Measurements from ENCODE around the gene SLC1A4.

The SLC1A4 gene

DNA sequence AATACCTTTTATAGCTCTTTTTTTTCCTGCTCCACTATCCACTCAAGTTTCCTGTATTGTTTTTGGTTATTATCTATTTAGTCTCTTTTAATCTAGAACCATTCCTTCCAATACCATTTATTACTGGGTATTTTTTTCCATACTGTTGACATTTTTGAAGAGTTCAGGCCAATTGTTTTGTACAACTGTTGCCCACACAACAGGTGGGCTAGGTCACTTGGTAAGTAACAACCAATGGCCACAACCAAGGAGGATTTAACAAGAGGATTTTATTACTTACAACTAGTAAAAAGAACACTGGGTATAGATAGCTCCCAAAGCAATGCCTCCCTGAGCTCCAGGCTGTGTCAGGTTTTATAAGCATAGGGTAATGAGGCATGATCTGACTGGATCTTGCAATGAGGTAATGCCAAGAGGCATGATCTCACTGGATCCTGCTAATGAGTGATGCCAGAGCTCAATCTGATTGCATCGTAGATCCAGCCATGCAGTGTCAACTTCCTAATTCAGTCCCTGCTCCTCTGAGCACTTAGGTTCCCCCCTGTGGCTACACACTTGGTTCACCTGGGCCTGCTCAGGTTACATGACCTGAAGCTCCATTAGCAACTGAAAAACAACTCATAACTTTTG lies 59.9 kb downstream of the SLC1A4 start:
- FAIRE-seq (no peak), DNase-seq (ENCODE audit: low spot score) (no peak)

GRCh38 chr2:65050931-65051330 lies 61.7 kb downstream of the SLC1A4 start:
- DNase-seq (ENCODE audit: low spot score), result no peak
- FAIRE-seq, result no peak

DNA sequence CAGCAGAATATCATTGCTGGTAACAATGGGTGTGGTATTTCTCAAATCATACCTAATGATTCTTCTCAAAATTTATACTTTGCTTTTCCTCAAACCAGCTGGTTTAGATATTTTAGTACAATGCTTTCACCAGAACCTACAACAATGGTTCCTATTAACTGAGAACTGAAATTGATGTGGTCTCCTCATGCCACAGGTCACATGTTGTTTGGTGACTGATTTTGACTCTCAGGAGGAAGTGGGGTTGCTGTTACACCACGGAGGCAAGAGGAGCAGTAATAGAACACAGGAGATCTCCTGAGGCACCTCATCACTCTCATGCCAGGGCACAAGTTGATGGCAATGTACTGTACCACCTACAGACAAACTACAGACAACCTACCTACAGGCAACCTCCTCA lies 64.0 kb downstream of the SLC1A4 start:
- no peak for DNase-seq (ENCODE audit: low spot score)
- FAIRE-seq, result no peak

DNA sequence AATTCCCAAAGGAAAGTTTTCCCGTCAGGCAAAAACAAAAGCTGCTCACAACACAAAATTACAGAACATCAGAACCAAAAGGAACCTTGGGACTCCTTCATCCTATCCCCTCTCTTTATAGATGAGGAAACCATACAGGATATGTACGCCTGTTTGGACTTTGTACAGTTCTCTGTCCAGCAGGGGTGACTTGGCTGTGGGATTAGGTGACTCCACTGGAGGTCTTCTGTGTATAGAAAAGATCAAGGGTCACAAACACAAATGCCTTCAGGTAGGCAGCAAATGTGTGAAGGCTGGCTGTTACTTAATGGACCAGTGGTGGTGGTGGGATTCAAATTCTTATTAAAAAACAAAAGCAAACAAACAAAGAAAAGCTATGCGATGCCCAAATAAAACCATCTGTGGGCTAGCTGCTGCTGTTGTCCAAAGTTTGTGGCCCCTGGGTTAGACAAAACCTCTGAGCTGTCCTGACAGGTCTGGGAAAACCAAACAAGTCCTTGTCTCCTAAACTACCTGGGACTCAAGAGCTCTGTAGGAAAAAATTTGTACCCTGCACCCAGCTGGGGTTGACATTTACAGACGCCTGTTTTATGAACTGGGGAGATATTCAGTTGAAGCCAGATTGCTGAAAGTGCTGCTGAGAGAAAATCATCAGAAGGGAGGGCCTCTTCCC lies 65.7 kb downstream of the SLC1A4 start:
- FAIRE-seq, result no peak

DNA sequence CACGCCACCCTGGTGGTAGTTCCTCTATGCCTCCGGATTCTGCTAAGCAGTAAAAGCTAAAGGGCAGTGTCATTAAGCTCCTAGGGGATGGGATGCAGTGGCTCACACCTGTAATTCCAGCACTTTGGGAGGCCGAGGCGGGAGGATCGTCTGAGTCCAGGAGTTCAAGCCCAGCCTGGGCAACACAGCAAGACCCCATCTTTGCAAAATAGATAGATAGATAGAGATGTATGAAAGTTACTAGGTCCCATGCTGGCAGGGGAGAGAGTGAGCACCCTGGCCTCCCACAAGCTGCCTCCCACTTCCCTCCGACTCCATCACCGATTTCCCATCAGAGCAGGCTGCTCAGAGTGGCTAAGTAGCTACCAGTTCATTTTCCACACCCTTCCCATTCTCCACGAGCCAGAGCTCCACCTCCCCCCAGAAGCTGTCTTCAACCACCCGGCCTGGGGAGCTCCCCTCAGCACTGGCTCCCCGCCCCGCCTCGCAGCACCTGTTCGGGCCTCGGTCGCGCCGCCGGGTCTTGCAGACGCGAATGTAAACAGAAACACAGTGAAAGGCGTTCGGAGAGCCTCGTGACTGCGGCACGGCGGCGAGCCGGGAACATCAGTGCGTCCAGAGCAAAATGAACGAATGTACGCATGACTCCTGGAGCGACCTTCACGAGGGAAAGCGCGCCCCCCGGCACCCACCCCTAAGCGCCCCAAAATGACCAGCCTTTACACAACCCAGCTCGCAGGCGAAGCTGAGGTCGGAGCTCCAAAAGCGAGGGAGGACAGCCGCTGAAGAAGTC lies 66.4 kb downstream of the SLC1A4 start:
- peak; percentile 70 for FAIRE-seq
- no peak for DNase-seq (ENCODE audit: low spot score)

More for the DNA sequence above, 65.7 kb downstream of the SLC1A4 start:
- no peak for DNase-seq (ENCODE audit: low spot score)

- DNase-seq (ENCODE audit: low spot score) (peak; percentile 100), FAIRE-seq (peak; percentile 92)
Measured at GRCh38 chr2:65056215-65057053, 67.2 kb downstream of the SLC1A4 start, which contains the start of gene CEP68. CEP68 (plus strand) TSS chr2:65056416; CDS start chr2:65069445, 13,029 bp downstream.

DNA sequence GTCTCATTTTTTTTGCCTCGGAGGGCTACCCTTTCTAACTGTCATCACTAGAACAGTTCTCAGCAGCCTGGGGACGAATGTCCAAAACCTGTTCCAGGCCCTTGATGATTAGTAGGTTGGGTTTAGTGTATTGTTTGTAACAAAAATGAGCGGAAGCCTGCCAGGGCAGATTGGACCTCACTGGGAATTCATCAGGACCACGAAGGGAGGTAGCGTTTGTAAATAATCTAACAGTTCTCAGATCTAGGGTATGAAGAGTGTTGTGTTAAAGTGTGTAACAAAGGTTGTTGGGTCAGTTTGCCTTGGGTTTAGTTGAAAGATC lies 67.8 kb downstream of the SLC1A4 start:
- no peak for FAIRE-seq
- no peak for DNase-seq (ENCODE audit: low spot score)

DNA sequence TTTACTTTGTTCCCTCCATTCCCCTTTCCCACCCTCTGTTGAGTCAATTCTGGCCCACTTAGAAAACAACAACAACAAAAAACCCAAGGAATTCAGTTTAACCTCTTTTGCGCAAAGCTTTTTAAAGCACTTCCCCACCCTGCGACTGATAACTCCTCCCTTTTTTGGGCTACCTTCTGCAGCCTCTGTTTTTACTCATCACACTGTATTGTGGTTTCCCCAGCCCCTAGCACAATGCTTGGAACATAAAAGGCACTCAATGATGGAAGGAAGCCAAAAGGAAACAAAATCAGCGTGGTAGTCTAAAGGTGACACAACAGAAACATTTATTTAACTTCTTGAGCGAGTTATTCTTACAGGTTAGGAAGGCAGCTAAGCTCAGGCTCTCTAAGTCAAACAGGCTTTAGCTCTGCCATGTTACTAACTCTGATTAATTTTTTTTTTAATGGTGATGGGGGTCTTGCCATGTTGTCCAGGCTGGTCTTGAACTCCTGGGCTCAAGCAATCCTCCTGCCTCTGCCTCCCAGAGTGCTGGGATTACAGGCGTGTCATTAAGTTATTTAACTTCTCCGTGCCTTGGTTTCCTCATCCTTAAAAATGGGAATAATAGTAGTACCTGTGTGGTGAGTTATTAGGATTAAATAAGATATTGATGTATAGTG lies 68.3 kb downstream of the SLC1A4 start:
- DNase-seq (ENCODE audit: low spot score) (peak; percentile 50), FAIRE-seq (no peak)

- FAIRE-seq, result no peak
- no peak for DNase-seq (ENCODE audit: low spot score)
Measured at GRCh38 chr2:65059071-65059470, 69.9 kb downstream of the SLC1A4 start.

DNA sequence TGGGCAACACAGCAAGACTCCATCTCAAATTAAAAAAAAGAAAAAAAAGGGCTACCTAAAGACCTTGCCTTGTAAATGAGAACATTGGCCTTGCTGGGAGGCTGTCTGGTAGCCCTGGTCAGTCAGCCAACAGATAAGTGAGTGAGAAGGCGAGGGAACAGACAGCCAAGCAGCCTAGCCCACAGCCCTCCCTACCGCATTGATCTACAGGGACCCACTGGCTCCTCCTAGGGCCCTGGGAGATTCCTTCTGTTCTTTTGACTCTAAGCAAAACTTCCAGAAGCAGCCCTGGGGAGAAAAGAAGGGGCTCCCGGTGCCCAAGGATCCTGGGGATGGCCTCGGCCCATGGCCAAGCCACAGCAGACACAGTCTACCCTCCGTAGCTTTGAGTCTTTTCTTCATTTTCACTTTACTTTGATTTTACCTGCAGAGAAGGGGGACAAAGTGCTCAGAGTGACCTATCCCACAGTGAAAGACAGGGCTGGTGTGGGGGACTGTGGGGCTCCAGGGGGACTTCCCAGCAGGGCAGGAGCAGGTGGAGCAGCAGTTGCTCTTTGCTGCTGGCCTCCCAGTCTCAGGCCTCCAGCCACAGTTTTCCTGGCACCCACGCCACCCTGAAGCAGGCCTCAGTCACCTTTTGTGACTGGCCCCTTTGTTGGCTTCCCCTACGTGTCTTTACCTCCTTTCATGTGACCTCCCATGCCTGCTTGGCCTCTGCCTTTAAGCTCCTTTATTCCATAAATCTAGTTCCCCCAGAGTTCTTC lies 72.1 kb downstream of the SLC1A4 start:
- FAIRE-seq (no peak), DNase-seq (ENCODE audit: low spot score) (no peak)

GRCh38 chr2:65061910-65062339 lies 72.7 kb downstream of the SLC1A4 start:
- no peak for DNase-seq (ENCODE audit: low spot score)
- FAIRE-seq, result no peak

DNA sequence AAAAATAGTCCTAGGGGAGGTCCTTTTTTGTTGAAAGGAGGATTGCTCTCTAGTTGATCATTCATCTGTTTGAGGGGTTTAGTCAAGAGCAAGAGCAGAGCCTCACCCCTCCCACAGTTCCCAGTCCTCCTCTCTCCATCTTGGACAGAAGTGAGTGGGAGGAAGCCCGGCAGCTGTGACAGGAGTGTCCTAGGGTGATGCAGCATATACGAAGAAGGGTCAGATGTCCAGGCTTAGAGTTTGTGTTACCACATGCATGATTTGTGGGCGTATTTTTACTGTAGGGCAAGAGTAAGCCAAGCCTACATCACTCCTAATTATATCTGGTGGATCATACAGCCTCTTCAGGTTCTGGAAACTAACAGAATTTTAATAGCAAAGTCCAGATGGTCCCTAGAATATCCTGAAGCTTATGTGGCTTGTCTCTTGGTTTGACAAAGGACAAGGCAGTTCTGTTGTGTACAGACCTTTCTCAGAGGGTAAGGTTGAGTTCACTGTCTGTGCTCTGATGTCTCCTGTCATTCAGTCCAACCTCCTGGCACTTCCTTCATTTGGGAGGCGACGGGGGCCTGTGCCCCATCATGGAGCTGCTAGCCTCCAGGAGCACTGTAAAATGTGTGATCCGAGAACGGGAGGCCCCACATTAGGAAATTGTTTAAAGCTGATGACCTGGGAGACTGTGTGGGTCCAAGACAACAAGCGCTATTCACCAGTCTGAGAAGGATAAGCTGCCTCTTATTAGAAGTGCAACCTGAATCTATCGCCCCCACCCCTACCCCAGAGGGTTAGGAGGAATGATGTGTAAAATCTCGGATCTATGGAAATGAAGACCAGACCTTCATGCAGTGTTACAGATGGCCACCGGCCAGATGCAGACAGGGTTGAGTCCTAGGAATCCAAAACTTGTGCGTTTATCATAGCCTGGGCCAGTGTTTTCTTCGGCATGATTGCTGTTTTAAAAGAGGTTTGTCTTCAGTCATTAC lies 73.9 kb downstream of the SLC1A4 start:
- FAIRE-seq (no peak), DNase-seq (ENCODE audit: low spot score) (no peak)

GRCh38 chr2:65064728-65065552 lies 75.7 kb downstream of the SLC1A4 start:
- no peak for FAIRE-seq
- DNase-seq (ENCODE audit: low spot score), result peak; percentile 51

DNA sequence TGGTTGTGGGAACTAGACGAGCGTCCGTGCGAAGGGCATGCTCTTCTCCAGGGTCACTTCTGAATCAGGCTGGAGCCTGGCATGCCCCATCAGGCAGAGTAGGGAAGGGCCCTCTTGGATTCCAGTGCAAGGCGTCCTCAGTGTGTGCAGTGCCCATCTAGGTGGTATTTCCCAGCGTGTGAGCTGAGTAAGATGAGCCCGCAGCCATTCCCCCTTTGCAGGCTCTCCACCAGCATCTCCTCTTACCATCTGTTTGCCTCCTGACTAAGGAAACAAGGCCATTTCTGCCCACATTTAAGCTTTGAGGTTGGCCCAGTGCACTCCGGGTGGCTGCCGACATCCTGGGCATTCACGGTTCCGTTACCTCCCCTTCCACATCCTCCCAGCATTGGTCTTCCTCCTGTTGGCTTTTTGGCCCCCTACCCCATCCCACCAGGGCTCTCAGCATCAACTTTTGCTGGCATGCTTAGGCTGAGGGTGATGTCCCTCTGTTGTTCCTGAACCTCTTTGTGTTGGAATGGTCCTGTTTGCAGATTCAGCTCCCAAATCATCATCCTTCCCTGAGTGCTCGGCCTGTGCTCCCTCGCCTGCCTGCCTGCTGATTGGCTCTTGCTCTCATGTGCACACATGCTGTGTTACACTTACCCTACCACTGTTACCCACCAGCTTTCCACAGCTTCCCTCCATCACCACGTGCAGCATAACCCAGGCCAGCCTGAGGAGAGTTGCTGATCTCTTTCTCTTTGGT lies 78.8 kb downstream of the SLC1A4 start:
- DNase-seq (ENCODE audit: low spot score) (no peak), FAIRE-seq (no peak)

- FAIRE-seq, result no peak
- DNase-seq (ENCODE audit: low spot score), result no peak
Measured at GRCh38 chr2:65069439-65069824, 80.2 kb downstream of the SLC1A4 start.

GRCh38 chr2:65070172-65070830 lies 81.1 kb downstream of the SLC1A4 start:
- FAIRE-seq, result no peak
- DNase-seq (ENCODE audit: low spot score), result peak; percentile 62

- FAIRE-seq (no peak), DNase-seq (ENCODE audit: low spot score) (no peak)
Measured at GRCh38 chr2:65070856-65071255, 81.7 kb downstream of the SLC1A4 start.

All from urothelium cell line (cell line).